Measurements from ENCODE around the gene PTPRG.

DNA sequence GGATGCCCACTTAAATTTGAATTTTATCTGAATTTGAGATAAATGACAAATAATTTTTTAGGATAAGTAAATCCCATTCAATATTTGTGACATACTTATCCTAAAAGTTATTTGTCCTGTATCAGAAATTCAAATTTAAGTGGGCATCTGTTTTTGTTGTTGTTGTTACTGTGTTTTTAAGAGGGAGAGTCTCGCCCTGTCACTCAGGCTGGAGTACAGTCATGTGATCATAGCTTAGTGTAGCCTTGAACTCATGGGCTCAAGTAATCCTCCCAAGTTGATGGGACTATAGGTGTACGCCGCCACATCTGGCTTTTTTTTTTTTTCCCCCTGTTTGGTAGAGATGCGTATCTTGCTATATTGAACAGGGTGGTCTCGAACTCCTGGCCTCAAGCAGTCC, 283.0 kb downstream of the PTPRG start:
- TF ChIP-seq, protein P1, sequence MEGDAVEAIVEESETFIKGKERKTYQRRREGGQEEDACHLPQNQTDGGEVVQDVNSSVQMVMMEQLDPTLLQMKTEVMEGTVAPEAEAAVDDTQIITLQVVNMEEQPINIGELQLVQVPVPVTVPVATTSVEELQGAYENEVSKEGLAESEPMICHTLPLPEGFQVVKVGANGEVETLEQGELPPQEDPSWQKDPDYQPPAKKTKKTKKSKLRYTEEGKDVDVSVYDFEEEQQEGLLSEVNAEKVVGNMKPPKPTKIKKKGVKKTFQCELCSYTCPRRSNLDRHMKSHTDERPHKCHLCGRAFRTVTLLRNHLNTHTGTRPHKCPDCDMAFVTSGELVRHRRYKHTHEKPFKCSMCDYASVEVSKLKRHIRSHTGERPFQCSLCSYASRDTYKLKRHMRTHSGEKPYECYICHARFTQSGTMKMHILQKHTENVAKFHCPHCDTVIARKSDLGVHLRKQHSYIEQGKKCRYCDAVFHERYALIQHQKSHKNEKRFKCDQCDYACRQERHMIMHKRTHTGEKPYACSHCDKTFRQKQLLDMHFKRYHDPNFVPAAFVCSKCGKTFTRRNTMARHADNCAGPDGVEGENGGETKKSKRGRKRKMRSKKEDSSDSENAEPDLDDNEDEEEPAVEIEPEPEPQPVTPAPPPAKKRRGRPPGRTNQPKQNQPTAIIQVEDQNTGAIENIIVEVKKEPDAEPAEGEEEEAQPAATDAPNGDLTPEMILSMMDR (IDR thresholded peaks at IDR 0.05): no peak
- TF ChIP-seq POLR2A (IDR thresholded peaks at IDR 0.05): no peak
